Esophagus squamous epithelium (tissue), 5 donors: Measurements from ENCODE around the gene VEPH1. TPM values are rescaled to one million over a fixed set of nuclear protein-coding genes. Genes with fewer than 3 reads are reported as not detected.

Experiments
- DNase-seq: peaks from one replicate; lab custom pipeline; 2025; lab: John Stamatoyannopoulos, UW
- H3K27ac ChIP-seq, 4 donors: fragments of 200-600 bp; sonication (generic); one replicate each; pipeline ENCODE4 v1.5.1; 2016 to 2019; ENCODE audit warnings: mild to moderate bottlenecking in 1 of 4
- H3K27me3 ChIP-seq, 4 donors: fragments of 200-600 bp; sonication (generic); 1 replicate in 3 of 4; 2 replicates in 1 of 4; pipeline versions ENCODE4 v1.5.1 to v1.6.0; 2017 to 2021; ENCODE audit warnings: antibody characterized with exemption in 1 of 4
- H3K36me3 ChIP-seq, 3 donors: fragments of 200-600 bp; sonication (generic); one replicate each; pipeline ENCODE4 v1.5.1; 2016 to 2019
- H3K4me1 ChIP-seq, 3 donors: fragments of 200-600 bp; sonication (generic); one replicate each; pipeline ENCODE4 v1.5.1; 2017 to 2019
- H3K4me3 ChIP-seq, 4 donors: fragments of 200-600 bp; sonication (generic); 1 replicate in 3 of 4; 2 replicates in 1 of 4; pipeline ENCODE4 v1.5.1; 2016 to 2019; ENCODE audit warnings: mild to moderate bottlenecking in 2 of 4, moderate library complexity in 1 of 4
- H3K9me3 ChIP-seq, 3 donors: fragments of 200-600 bp; sonication (generic); one replicate each; pipeline ENCODE4 v1.5.1; 2016 to 2019
- CTCF ChIP-seq, 6 experiments: fragments of 450-650 bp in 4 of 6; fragments of 200-600 bp in 2 of 6; sonication (generic) in 2 of 6; IDR thresholded peaks; one replicate each; pipeline ENCODE4 v1.5.1; 2016 to 2019; ENCODE audit warnings: antibody characterized with exemption in 6 of 6, mild to moderate bottlenecking in 4 of 6, moderate library complexity in 4 of 6
- POLR2A ChIP-seq, 4 donors: fragments of 450-650 bp; IDR thresholded peaks; one replicate each; pipeline ENCODE4 v1.6.1; 2017; ENCODE audit warnings: antibody characterized with exemption in 4 of 4, mild to moderate bottlenecking in 4 of 4, moderate library complexity in 3 of 4
- WGBS, 2 donors: methylation state at CpG; one replicate each; pipeline ENCODE4 v1.1.5; 2018; 5-methylcytosine and 5-hydroxymethylcytosine counted together
- intact Hi-C: fragments of 100-400 bp; cut with DNase I; formaldehyde crosslinking; loops from one replicate; pipeline ENCODE4 v1.15.0; 2022
- total RNA-seq, 4 donors: library from RNA; depleted of rRNA; stranded (reverse); fragments of >200 nt; gene quantifications; one replicate each; pipeline ENCODE4 v1.1.0, GENCODE V29; 2016
- donor health status: DM: yes; HTN: yes; CAD: no.

VEPH1 gene
- total RNA-seq, 4 donors from 2014 or later: not detected

GRCh38 chr3:157384491-157384890 is 118.7 kb downstream of the VEPH1 start:
- no peak for DNase-seq
- TF ChIP-seq POLR2A (IDR thresholded peaks at IDR 0.05) (no peak), CTCF (IDR thresholded peaks at IDR 0.05) (no peak)
- no peak overlapping the region for H3K4me3 ChIP-seq
- H3K27ac ChIP-seq: no peak overlapping the region
- no peaks in the 10 kb centered on the region for H3K4me1 ChIP-seq
- no peaks in the 10 kb centered on the region for H3K36me3 ChIP-seq
- intact Hi-C loops: no loop called here
- no peaks in the 10 kb centered on the region for H3K9me3 ChIP-seq
- H3K27me3 ChIP-seq: no peaks in the 10 kb centered on the region
- 57 to 61% methylated on average over 3 of the region's 3 CpGs for WGBS, 2 donors

GRCh38 chr3:157384031-157384430 is 119.2 kb downstream of the VEPH1 start:
- no peaks in the 10 kb centered on the region for H3K36me3 ChIP-seq
- TF ChIP-seq POLR2A (IDR thresholded peaks at IDR 0.05): no peak
- no peak for TF ChIP-seq CTCF (IDR thresholded peaks at IDR 0.05)
- H3K27ac ChIP-seq: no peak overlapping the region
- intact Hi-C loops: no loop called here
- no peak for DNase-seq
- H3K4me1 ChIP-seq: no peaks in the 10 kb centered on the region
- no peak overlapping the region for H3K4me3 ChIP-seq
- no peaks in the 10 kb centered on the region for H3K27me3 ChIP-seq
- WGBS, 2 donors: 40 to 44% methylated on average over 2 of the region's 2 CpGs
- H3K9me3 ChIP-seq: no peaks in the 10 kb centered on the region

GRCh38 chr3:157381606-157382005 is 121.6 kb downstream of the VEPH1 start:
- no peak overlapping the region for H3K4me3 ChIP-seq
- no peak overlapping the region for H3K27ac ChIP-seq
- intact Hi-C loops: no loop called here
- H3K9me3 ChIP-seq: no peaks in the 10 kb centered on the region
- 86 to 89% methylated on average over 4 of the region's 4 CpGs for WGBS, 2 donors
- no peaks in the 10 kb centered on the region for H3K27me3 ChIP-seq
- H3K4me1 ChIP-seq: no peaks in the 10 kb centered on the region
- TF ChIP-seq POLR2A (IDR thresholded peaks at IDR 0.05) (no peak), CTCF (IDR thresholded peaks at IDR 0.05) (no peak)
- no peak for DNase-seq
- H3K36me3 ChIP-seq: no peaks in the 10 kb centered on the region

- Histone ChIP-seq H3K4me3 (no peak overlapping the region), H3K27me3 (no peaks in the 10 kb centered on the region), H3K9me3 (no peaks in the 10 kb centered on the region), H3K27ac (no peak overlapping the region), H3K4me1 (no peaks in the 10 kb centered on the region), H3K36me3 (no peaks in the 10 kb centered on the region)
- 43 to 58% methylated on average over 1 of the region's 1 CpG for WGBS, 2 donors
- TF ChIP-seq CTCF (IDR thresholded peaks at IDR 0.05): no peak
- no peak for TF ChIP-seq POLR2A (IDR thresholded peaks at IDR 0.05)
- no peak for DNase-seq
- intact Hi-C loops: no loop called here
Measured at GRCh38 chr3:157379525-157380140, 123.6 kb downstream of the VEPH1 start.

GRCh38 chr3:157376603-157377300 is 126.5 kb downstream of the VEPH1 start:
- no peaks in the 10 kb centered on the region for H3K27me3 ChIP-seq
- no peaks in the 10 kb centered on the region for H3K36me3 ChIP-seq
- no peak overlapping the region for H3K27ac ChIP-seq
- WGBS, 2 donors: 58 to 63% methylated on average over 5 of the region's 5 CpGs
- H3K4me1 ChIP-seq: no peaks in the 10 kb centered on the region
- no peak for TF ChIP-seq POLR2A (IDR thresholded peaks at IDR 0.05)
- no peak for TF ChIP-seq CTCF (IDR thresholded peaks at IDR 0.05)
- no peaks in the 10 kb centered on the region for H3K9me3 ChIP-seq
- intact Hi-C loops: no loop called here
- no peak overlapping the region for H3K4me3 ChIP-seq
- DNase-seq: no peak
